ENCODE data around the gene DNAH12.
A peak's percentile ranks its signal among the peaks of the same experiment; 100 is the strongest.
"Not testable (repeated sequence)": the region's sequence is repeated elsewhere in the genome, so short reads cannot be mapped to it uniquely, and the experiment has no call there.

Gene DNAH12

GRCh38 chr3:57409471-57409870 lies 134.7 kb downstream of the DNAH12 start:
- no peak for DNase-seq

GRCh38 chr3:57402675-57403074 lies 141.5 kb downstream of the DNAH12 start:
- no peak for DNase-seq

- peak; percentile 36 for DNase-seq
Observed at GRCh38 chr3:57397175-57398026, 146.7 kb downstream of the DNAH12 start.

DNA sequence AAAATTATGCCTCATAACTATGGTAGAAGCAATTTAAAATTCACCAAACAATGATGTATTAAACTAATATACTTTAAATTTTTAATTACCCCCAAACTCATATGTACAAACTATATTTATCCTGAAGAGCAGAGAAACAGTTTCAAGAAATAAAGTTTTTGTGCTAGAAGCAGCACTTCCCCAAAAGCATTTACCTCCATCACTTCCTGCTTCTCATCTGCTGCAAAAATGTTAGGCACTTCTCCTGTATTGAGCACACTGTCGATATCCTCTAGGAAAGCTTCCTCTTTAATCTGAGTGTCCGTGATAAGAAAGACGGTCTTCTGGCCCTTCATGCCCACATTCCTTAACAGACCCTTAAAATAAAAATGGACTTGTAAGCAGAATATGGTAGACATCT lies 150.2 kb downstream of the DNAH12 start:
- DNase-seq, result no peak

GRCh38 chr3:57391767-57392166 lies 152.4 kb downstream of the DNAH12 start:
- no peak for DNase-seq

DNA sequence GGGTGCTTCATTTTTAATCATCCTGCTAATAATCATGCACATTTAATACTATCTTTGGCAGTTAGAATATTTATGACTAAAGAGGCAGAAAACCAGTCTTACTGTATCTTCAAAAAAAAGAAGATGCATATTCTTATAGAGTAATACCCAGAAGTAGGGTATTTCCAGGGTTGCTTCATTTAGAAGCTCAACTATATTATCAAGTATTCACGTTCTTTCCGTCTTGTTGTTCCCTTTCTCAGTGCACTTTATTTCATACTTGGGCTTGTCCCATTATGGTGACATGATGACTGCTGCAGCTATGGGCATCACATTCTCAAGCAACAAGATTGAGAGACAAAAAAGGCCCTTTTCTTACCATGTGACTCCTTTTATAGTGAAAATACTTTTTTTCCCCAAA lies 154.9 kb downstream of the DNAH12 start:
- DNase-seq, result no peak

- no peak for DNase-seq
Observed at GRCh38 chr3:57386307-57386706, 157.8 kb downstream of the DNAH12 start.

GRCh38 chr3:57385498-57385897 lies 158.6 kb downstream of the DNAH12 start:
- DNase-seq, result no peak

DNA sequence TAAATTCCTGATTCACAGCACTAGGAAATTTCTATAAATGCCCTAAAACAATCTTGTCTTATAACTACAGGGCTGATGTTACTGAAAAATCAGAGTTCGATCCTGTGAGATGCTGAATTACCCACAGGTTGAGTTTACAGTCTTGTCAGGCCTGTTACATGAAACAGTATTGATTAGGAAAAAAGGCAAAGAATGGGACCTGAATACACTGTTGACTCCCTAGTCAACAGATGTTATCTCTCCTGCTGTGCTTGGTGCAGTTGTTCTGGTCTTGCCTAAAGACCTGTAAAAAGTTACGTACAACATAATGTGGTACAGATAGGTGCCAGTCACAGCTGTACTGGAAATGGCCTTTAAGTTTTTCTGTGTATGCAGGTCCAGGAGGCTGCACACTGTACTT lies 160.3 kb downstream of the DNAH12 start:
- no peak for DNase-seq

GRCh38 chr3:57383406-57383805 lies 160.7 kb downstream of the DNAH12 start:
- DNase-seq, result no peak

GRCh38 chr3:57382933-57383332 lies 161.2 kb downstream of the DNAH12 start:
- no peak for DNase-seq

DNA sequence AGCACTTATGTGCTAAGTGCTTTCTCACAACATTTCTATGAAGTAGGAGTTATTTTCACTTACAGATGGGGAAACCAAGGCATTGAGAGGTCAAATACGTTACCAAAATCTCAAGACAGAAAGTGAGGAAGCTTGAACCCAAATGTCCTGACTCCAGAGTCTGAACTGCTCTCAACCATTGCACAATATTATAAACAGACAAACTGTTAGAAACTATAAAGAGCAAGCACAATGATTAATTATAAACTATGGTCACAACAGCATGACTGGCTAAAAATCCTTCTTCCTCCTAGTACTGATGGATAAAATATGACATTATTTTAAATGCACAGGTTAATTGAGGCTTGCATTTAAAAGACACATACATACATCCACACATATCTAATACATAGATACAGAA lies 173.8 kb downstream of the DNAH12 start:
- DNase-seq, result no peak

DNA sequence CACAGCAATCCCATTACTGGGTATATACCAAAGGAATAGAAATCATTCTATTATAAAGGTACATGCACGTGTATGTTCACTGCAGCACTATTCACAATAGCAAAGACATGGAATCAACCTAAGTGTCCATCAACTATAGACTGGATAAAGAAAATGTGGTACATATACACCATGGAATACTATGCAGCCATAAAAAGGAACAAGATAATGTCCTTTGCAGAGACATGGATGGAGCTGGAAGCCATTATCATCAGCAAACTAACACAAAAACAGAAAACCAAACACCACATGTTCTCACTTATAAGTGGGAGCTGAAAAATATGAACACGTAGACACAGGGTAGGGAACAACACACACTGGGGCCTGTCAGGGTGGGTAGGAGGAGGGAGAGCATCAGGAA lies 179.1 kb downstream of the DNAH12 start:
- DNase-seq, result not testable (repeated sequence)

DNA sequence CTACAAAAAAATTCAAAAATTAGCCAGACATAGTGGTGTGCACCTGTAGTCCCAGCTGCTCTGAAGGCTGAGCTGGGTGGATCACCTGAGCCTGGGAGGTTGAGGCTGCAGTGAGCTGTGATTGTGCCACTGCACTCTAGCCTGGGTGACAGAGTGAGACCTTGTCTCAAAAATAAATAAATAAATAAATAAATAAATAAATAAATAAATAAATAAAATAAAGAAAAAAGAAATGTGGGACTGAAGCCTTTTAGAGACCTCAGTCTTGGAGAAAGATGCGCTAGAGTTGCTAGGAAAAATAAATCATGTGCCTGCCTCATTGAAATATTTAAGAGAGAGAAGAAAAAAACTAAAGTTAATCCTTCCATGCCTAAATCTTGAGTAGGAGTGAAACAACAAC lies 187.9 kb downstream of the DNAH12 start:
- DNase-seq, result not testable (repeated sequence)

DNA sequence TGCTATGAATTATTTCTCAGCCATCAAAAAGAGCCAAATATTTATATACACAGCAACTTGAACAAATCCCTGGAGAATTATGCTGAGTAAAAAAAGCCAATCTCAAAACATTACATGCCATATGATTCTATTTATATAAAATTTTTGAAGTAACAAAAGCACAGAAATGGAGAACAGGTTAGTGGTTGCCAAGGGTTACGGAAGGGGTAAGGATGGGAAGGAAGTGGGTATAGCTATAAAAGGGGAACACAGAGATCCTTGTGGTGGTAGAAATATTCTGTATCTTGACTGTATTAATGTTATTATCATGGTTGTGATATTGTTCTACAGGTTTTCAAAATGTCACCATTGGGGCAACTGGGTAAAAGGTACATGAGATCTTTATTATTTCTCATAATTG lies 189.4 kb downstream of the DNAH12 start:
- no peak for DNase-seq

- no peak for DNase-seq
Observed at GRCh38 chr3:57350271-57350670, 193.9 kb downstream of the DNAH12 start.

GRCh38 chr3:57339071-57339642 lies 205.0 kb downstream of the DNAH12 start:
- not testable (repeated sequence) for DNase-seq

GRCh38 chr3:57338272-57339070 lies 205.7 kb downstream of the DNAH12 start:
- DNase-seq, result not testable (repeated sequence)

GRCh38 chr3:57335283-57335938 lies 208.7 kb downstream of the DNAH12 start:
- no peak for DNase-seq

DNA sequence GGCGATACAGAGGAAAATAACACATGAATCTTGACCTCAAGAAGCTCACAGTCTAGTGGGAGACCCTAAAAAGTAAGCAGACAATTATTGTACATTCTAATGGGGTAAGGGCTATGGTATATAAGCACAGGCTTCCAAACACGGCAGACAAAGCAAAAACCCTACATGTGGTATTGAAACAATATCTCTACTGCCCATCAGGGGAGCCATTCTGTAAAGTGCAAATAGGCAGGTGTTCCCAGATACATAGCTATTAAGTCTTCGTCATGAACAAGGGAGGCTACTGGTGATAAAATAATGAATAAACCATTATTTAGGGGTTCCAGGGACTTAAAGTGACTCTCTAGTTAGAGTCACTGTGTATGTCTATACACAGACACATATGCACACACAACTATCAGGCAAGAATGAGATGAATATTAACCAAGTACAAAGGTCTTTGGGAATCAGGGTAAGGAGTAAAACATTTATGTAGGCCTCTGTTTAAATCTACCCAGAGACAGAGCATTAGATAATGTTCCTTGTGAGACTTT lies 213.0 kb downstream of the DNAH12 start:
- no peak for DNase-seq

- DNase-seq, result not testable (repeated sequence)
Observed at GRCh38 chr3:57326498-57326897, 217.6 kb downstream of the DNAH12 start.

- no peak for DNase-seq
Observed at GRCh38 chr3:57314204-57314603, 229.9 kb downstream of the DNAH12 start.
